ENCODE results near the gene DALRD3. TPM values are rescaled to one million over a fixed set of nuclear protein-coding genes. Genes with fewer than 3 reads are reported as not detected.

Gene DALRD3
- total RNA-seq, 1 donor from 2014 or later, result 45.5 TPM

- H3K27ac Mint-ChIP-seq, result peak overlapping the region; percentile 4
- H3K36me3 Mint-ChIP-seq (ENCODE audit: insufficient read depth), result peaks cover 14% of the 10 kb centered on the region
- DNase-seq (ENCODE audit: low spot score, unreplicated experiment), result no peak
- peaks cover 20% of the 10 kb centered on the region for H3K4me1 Mint-ChIP-seq (ENCODE audit: low read depth)
- no peaks in the 10 kb centered on the region for H3K9me3 Mint-ChIP-seq (ENCODE audit: low read depth)
- no peak overlapping the region for H3K4me3 Mint-ChIP-seq (ENCODE audit: low read depth)
- no peak for TF ChIP-seq CTCF (IDR thresholded peaks at IDR 0.05; ENCODE audit: unreplicated experiment)
- no peaks in the 10 kb centered on the region for H3K27me3 Mint-ChIP-seq
Observed at GRCh38 chr3:49025005-49025792, 6.8 kb upstream of the DALRD3 start.

GRCh38 chr3:49024449-49024848, 6.1 kb upstream of the DALRD3 start:
- Mint-ChIP-seq H3K4me1 (ENCODE audit: low read depth) (peaks cover 27% of the 10 kb centered on the region), H3K27me3 (no peaks in the 10 kb centered on the region), H3K27ac (no peak overlapping the region), H3K4me3 (ENCODE audit: low read depth) (no peak overlapping the region), H3K36me3 (ENCODE audit: insufficient read depth) (peaks cover 14% of the 10 kb centered on the region), H3K9me3 (ENCODE audit: low read depth) (no peaks in the 10 kb centered on the region)
- no peak for DNase-seq (ENCODE audit: low spot score, unreplicated experiment)
- no peak for TF ChIP-seq CTCF (IDR thresholded peaks at IDR 0.05; ENCODE audit: unreplicated experiment)

GRCh38 chr3:49023775-49024174, 5.4 kb upstream of the DALRD3 start:
- H3K27me3 Mint-ChIP-seq, result no peaks in the 10 kb centered on the region
- H3K4me3 Mint-ChIP-seq (ENCODE audit: low read depth), result peak overlapping the region; percentile 35
- no peak for DNase-seq (ENCODE audit: low spot score, unreplicated experiment)
- TF ChIP-seq CTCF (IDR thresholded peaks at IDR 0.05; ENCODE audit: unreplicated experiment), result no peak
- H3K27ac Mint-ChIP-seq, result no peak overlapping the region
- H3K9me3 Mint-ChIP-seq (ENCODE audit: low read depth), result no peaks in the 10 kb centered on the region
- peaks cover 26% of the 10 kb centered on the region for H3K4me1 Mint-ChIP-seq (ENCODE audit: low read depth)
- peaks cover 14% of the 10 kb centered on the region for H3K36me3 Mint-ChIP-seq (ENCODE audit: insufficient read depth)

GRCh38 chr3:49022688-49023171, 4.3 kb upstream of the DALRD3 start:
- Mint-ChIP-seq H3K27ac (peak overlapping the region; percentile 98), H3K9me3 (ENCODE audit: low read depth) (no peaks in the 10 kb centered on the region), H3K27me3 (no peaks in the 10 kb centered on the region), H3K36me3 (ENCODE audit: insufficient read depth) (peaks cover 13% of the 10 kb centered on the region), H3K4me3 (ENCODE audit: low read depth) (peak overlapping the region; percentile 94), H3K4me1 (ENCODE audit: low read depth) (peaks cover 23% of the 10 kb centered on the region)
- no peak for TF ChIP-seq CTCF (IDR thresholded peaks at IDR 0.05; ENCODE audit: unreplicated experiment)
- no peak for DNase-seq (ENCODE audit: low spot score, unreplicated experiment)

- peaks cover 25% of the 10 kb centered on the region for H3K4me1 Mint-ChIP-seq (ENCODE audit: low read depth)
- no peaks in the 10 kb centered on the region for H3K27me3 Mint-ChIP-seq
- H3K9me3 Mint-ChIP-seq (ENCODE audit: low read depth), result no peaks in the 10 kb centered on the region
- H3K36me3 Mint-ChIP-seq (ENCODE audit: insufficient read depth), result peaks cover 13% of the 10 kb centered on the region
- peak; percentile 96 for DNase-seq (ENCODE audit: low spot score, unreplicated experiment)
- H3K27ac Mint-ChIP-seq, result peak within 1 kb of the TSS; percentile 99
- peak; percentile 98 for TF ChIP-seq CTCF (IDR thresholded peaks at IDR 0.05; ENCODE audit: unreplicated experiment)
- H3K4me3 Mint-ChIP-seq (ENCODE audit: low read depth), result peak within 1 kb of the TSS; percentile 94
Observed at GRCh38 chr3:49021813-49022687, 3.7 kb upstream of the DALRD3 start, which contains the start of gene NDUFAF3. Gene NDUFAF3, plus strand, starts transcription at chr3:49022121. Its CDS starts 24 bp downstream, at chr3:49022145.

Data from progenitor cell of endocrine pancreas (in vitro differentiated cells).